HepG2 (cell line): ENCODE measurements around the gene HOXD1.

Experiments used
- EZH2 ChIP-seq: conservative IDR thresholded peaks from 2 replicates; pipeline ENCODE4 v1.6.1; 2012; ENCODE audit warnings: mild to moderate bottlenecking, low read depth, low read length, moderate library complexity
- FOXM1 ChIP-seq: sonication (generic); formaldehyde crosslinking; IDR thresholded peaks from 2 replicates; pipeline ENCODE4 v1.5.0; 2020; ENCODE audit warnings: missing genetic modification reagents
- HDAC2 ChIP-seq: sonication (generic); formaldehyde crosslinking; IDR thresholded peaks from 2 replicates; pipeline ENCODE4 v1.4.0; 2020; ENCODE audit warnings: missing genetic modification reagents
- SALL1 ChIP-seq: sonication (generic); formaldehyde crosslinking; IDR thresholded peaks from 2 replicates; pipeline ENCODE4 v1.8.0; 2022; ENCODE audit warnings: mild to moderate bottlenecking, missing genetic modification reagents
- SMARCC2 ChIP-seq: fragments of 450-650 bp; IDR thresholded peaks from 2 replicates; pipeline ENCODE4 v1.6.1; 2017; ENCODE audit warnings: antibody characterized with exemption, mild to moderate bottlenecking
- TEAD3 ChIP-seq: optimal IDR thresholded peaks from 2 replicates; pipeline ENCODE3; 2016; ENCODE audit warnings: borderline replicate concordance
- TRIM24 ChIP-seq: sonication (generic); formaldehyde crosslinking; IDR thresholded peaks from 2 replicates; pipeline ENCODE4 v1.8.0; 2022; ENCODE audit warnings: mild to moderate bottlenecking, missing genetic modification reagents
- ZBTB7B ChIP-seq: sonication (generic); formaldehyde crosslinking; IDR thresholded peaks from 2 replicates; pipeline ENCODE4 v1.4.0; 2020; ENCODE audit warnings: missing genetic modification reagents
- ZFP36 ChIP-seq: fragments of 150-350 bp; IDR thresholded peaks from 2 replicates; pipeline ENCODE4 v1.6.1; 2018; ENCODE audit warnings: borderline replicate concordance, low read length, low read depth; ENCODE audit not compliant: partially characterized antibody
- TF ChIP-seq, protein P1 (sequence below): sonication (generic); formaldehyde crosslinking; IDR thresholded peaks from 2 replicates; pipeline ENCODE4 v1.5.0; 2020; ENCODE audit warnings: missing genetic modification reagents
- TF ChIP-seq, protein P2 (sequence below): sonication (generic); formaldehyde crosslinking; IDR thresholded peaks from 2 replicates; pipeline ENCODE4 v1.8.1; 2023; ENCODE audit warnings: mild to moderate bottlenecking, missing genetic modification reagents
- TF ChIP-seq, protein P3 (sequence below): sonication (generic); formaldehyde crosslinking; IDR thresholded peaks from 2 replicates; pipeline ENCODE4 v1.5.0; 2020; ENCODE audit warnings: mild to moderate bottlenecking, missing genetic modification reagents, moderate library complexity
- TF ChIP-seq, protein P4 (sequence below): sonication (generic); formaldehyde crosslinking; IDR thresholded peaks from 2 replicates; pipeline ENCODE4 v1.4.0; 2020; ENCODE audit warnings: missing genetic modification reagents

DNA sequence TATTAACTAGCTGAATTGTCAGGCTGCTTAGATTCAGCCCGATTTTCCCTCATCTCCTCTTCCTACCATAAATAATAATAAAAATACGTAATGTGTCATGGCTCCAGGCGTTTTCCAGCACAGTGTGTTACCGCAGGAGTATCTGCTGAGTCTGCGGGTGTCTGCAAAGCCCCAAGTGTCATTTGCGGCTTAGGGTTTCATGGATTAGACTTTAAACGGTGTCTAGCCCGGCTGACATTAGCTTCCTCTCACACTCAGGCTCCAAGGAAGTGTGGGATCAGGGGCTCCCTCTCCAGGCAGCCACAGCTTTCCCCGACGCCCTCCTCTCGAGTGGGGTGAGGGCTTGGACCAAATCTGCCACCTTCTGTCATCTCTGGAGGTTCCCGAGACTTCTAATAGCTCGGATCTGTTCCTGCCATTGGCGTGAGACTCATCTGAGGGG is 14.1 kb upstream of the HOXD1 start:
- TF ChIP-seq, protein P1, sequence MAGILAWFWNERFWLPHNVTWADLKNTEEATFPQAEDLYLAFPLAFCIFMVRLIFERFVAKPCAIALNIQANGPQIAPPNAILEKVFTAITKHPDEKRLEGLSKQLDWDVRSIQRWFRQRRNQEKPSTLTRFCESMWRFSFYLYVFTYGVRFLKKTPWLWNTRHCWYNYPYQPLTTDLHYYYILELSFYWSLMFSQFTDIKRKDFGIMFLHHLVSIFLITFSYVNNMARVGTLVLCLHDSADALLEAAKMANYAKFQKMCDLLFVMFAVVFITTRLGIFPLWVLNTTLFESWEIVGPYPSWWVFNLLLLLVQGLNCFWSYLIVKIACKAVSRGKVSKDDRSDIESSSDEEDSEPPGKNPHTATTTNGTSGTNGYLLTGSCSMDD (CRISPR knock-in tag), result no peak
- TF ChIP-seq, protein P2, sequence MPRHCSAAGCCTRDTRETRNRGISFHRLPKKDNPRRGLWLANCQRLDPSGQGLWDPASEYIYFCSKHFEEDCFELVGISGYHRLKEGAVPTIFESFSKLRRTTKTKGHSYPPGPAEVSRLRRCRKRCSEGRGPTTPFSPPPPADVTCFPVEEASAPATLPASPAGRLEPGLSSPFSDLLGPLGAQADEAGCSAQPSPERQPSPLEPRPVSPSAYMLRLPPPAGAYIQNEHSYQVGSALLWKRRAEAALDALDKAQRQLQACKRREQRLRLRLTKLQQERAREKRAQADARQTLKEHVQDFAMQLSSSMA (CRISPR knock-in tag), result no peak
- TF ChIP-seq TRIM24 (CRISPR knock-in tag) (no peak), ZFP36 (no peak), FOXM1 (no peak), EZH2 (no peak), TEAD3 (CRISPR knock-in tag) (no peak), ZBTB7B (CRISPR knock-in tag) (no peak), SALL1 (no peak), HDAC2 (CRISPR knock-in tag) (no peak), SMARCC2 (no peak)
- TF ChIP-seq, protein P3, sequence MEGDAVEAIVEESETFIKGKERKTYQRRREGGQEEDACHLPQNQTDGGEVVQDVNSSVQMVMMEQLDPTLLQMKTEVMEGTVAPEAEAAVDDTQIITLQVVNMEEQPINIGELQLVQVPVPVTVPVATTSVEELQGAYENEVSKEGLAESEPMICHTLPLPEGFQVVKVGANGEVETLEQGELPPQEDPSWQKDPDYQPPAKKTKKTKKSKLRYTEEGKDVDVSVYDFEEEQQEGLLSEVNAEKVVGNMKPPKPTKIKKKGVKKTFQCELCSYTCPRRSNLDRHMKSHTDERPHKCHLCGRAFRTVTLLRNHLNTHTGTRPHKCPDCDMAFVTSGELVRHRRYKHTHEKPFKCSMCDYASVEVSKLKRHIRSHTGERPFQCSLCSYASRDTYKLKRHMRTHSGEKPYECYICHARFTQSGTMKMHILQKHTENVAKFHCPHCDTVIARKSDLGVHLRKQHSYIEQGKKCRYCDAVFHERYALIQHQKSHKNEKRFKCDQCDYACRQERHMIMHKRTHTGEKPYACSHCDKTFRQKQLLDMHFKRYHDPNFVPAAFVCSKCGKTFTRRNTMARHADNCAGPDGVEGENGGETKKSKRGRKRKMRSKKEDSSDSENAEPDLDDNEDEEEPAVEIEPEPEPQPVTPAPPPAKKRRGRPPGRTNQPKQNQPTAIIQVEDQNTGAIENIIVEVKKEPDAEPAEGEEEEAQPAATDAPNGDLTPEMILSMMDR (CRISPR knock-in tag), result peak; percentile 38; the same call in 1 of the 2 replicates
- TF ChIP-seq, protein P4, sequence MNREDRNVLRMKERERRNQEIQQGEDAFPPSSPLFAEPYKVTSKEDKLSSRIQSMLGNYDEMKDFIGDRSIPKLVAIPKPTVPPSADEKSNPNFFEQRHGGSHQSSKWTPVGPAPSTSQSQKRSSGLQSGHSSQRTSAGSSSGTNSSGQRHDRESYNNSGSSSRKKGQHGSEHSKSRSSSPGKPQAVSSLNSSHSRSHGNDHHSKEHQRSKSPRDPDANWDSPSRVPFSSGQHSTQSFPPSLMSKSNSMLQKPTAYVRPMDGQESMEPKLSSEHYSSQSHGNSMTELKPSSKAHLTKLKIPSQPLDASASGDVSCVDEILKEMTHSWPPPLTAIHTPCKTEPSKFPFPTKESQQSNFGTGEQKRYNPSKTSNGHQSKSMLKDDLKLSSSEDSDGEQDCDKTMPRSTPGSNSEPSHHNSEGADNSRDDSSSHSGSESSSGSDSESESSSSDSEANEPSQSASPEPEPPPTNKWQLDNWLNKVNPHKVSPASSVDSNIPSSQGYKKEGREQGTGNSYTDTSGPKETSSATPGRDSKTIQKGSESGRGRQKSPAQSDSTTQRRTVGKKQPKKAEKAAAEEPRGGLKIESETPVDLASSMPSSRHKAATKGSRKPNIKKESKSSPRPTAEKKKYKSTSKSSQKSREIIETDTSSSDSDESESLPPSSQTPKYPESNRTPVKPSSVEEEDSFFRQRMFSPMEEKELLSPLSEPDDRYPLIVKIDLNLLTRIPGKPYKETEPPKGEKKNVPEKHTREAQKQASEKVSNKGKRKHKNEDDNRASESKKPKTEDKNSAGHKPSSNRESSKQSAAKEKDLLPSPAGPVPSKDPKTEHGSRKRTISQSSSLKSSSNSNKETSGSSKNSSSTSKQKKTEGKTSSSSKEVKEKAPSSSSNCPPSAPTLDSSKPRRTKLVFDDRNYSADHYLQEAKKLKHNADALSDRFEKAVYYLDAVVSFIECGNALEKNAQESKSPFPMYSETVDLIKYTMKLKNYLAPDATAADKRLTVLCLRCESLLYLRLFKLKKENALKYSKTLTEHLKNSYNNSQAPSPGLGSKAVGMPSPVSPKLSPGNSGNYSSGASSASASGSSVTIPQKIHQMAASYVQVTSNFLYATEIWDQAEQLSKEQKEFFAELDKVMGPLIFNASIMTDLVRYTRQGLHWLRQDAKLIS (CRISPR knock-in tag), result no peak
